ENCODE data around the gene UGCG. TPM values are rescaled to one million over a fixed set of nuclear protein-coding genes. Genes with fewer than 3 reads are reported as not detected.

The UGCG gene
- total and polyA plus RNA-seq, 10 of the 15 experiments (the other 5 are each of a cell fraction or from before 2014, with no cell fraction given): 21.7 to 96.6 (median 48.9) TPM

DNA sequence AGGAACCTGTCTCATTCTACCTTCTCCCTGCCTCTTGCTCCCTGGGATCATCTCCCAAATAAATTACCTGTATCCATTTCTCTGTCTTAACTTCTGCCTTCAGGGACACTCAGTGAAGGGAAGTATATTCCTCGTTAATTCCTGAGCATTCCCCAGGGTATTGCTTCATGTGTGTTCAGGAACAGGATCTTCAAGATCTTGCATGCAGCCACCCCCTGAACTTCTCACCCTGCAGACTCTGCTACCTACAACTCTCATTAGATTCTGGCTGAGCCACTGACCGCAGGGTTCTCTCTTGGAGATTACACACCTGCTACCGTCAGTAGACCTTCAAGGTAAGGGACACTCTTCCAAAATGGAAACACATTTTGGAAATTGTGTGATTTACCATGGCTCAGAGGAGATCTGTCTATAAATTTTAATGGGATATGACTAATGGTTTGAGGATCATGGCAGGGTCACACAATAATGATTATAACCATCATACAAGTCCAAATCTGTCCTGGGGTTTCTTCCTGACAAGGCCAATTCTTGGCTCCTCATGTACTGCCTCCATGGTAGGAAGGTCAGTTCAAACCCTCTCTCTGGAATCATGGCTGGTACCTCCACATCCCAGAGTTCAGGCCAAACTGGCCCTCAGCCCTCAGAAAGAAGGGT is 38.9 kb upstream of the UGCG start:
- no TSS peak for BruUV-seq (replicated peaks)
- in situ Hi-C loops (cut with MboI) (no loop called here), intact Hi-C loops (cut with micrococcal nuclease; ENCODE audit: unreplicated experiment) (no loop called here)
- no peaks in the 10 kb centered on the region for H3K27me3 ChIP-seq (replicated peaks in 1 of 2; ENCODE audit: control insufficient read depth in 2 of 2, insufficient read depth in 2 of 2, low read length in 1 of 2)
- H3K4me2 ChIP-seq (ENCODE audit: control insufficient read depth, insufficient read depth): no peak overlapping the region
- no peaks in the 10 kb centered on the region for H4K20me1 ChIP-seq (ENCODE audit: control insufficient read depth, insufficient read depth)
- TF ChIP-seq POU2F2 (IDR thresholded peaks at IDR 0.05; ENCODE audit: borderline replicate concordance, low read depth, low read length) (no peak), FOXM1 (IDR thresholded peaks at IDR 0.05; ENCODE audit: low read depth, low read length) (no peak), TBL1XR1 (IDR thresholded peaks at IDR 0.05; ENCODE audit: low read depth, low read length) (no peak), MXI1 (IDR thresholded peaks at IDR 0.05; ENCODE audit: low read depth, low read length) (no peak), RELA (IDR thresholded peaks at IDR 0.05; ENCODE audit: borderline replicate concordance, partially characterized antibody) (no peak), MYC (IDR thresholded peaks at IDR 0.05; ENCODE audit: insufficient read depth, insufficient read length, insufficient replicate concordance, low read length, severe bottlenecking) (no peak), SREBF1 (IDR thresholded peaks at IDR 0.05; ENCODE audit: low read length) (no peak)
- TF ChIP-seq, protein P1, sequence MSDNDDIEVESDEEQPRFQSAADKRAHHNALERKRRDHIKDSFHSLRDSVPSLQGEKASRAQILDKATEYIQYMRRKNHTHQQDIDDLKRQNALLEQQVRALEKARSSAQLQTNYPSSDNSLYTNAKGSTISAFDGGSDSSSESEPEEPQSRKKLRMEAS (IDR thresholded peaks at IDR 0.05; ENCODE audit: low read depth, low read length): no peak
- SMC1A ChIA-PET (ENCODE audit: uncharacterized antibody, unreplicated experiment): interaction anchor here (1.0 kb wide), 1 partner anchor 218 kb away, joined by 3 read pairs; no protein-coding TSS in a partner anchor
- H3K27ac ChIP-seq (ENCODE audit: control insufficient read depth, insufficient read depth): no peak overlapping the region
- CTCF ChIA-PET: no interaction called here
- no peaks in the 10 kb centered on the region for H3K4me1 ChIP-seq (ENCODE audit: control insufficient read depth, insufficient read depth, low read length)
- no peak overlapping the region for H3K4me3 ChIP-seq
- no peak for DNase-seq (ENCODE audit: low read depth, low spot score)
- FAIRE-seq: no peak
- no peaks in the 10 kb centered on the region; the same call in 2 of the 3 replicates for H3K9me3 ChIP-seq (replicated peaks; ENCODE audit: control insufficient read depth, insufficient read depth, low read length)
- H3K9ac ChIP-seq (ENCODE audit: control insufficient read depth, insufficient read depth, low read length): no peak overlapping the region
- H2AFZ ChIP-seq (ENCODE audit: control insufficient read depth, low read depth, low read length): no peak overlapping the region
- WGBS (ENCODE audit: insufficient coverage, insufficient replicate concordance, low lambda C conversion rate, missing lambda C conversion rate): 84% methylated on average over 3 of the region's 3 CpGs
- ATAC-seq: no peak
- no peaks in the 10 kb centered on the region for H3K36me3 ChIP-seq (ENCODE audit: control insufficient read depth in 2 of 2, insufficient read depth in 2 of 2, low read length in 1 of 2)
- POLR2A ChIA-PET: no interaction called here
- RAD21 ChIA-PET (ENCODE audit: unreplicated experiment): interaction anchor here (0.6 kb wide), 1 partner anchor 129 kb away, joined by 3 read pairs; no protein-coding TSS in a partner anchor
- no peaks in the 10 kb centered on the region for H3K79me2 ChIP-seq (ENCODE audit: control insufficient read depth, insufficient read depth, low read length)

Data from GM12878 (cell line).